Rectal smooth muscle tissue (tissue), 1 donor: ENCODE data around the gene TRPC4AP.

Experiments
- H3K27ac ChIP-seq: one replicate; pipeline ENCODE4 v1.7.0; 2013; ENCODE audit warnings: low read depth, low read length, inconsistent platforms
- H3K27me3 ChIP-seq: one replicate; pipeline ENCODE4 v1.7.0; 2013; ENCODE audit warnings: low read length; ENCODE audit not compliant: control insufficient read depth, insufficient read depth
- H3K36me3 ChIP-seq: one replicate; pipeline ENCODE4 v1.7.0; 2013; ENCODE audit warnings: low read length; ENCODE audit not compliant: control insufficient read depth, insufficient read depth
- H3K4me1 ChIP-seq: one replicate; pipeline ENCODE4 v1.7.0; 2013; ENCODE audit warnings: low read length; ENCODE audit not compliant: control insufficient read depth, insufficient read depth
- H3K4me3 ChIP-seq: one replicate; pipeline ENCODE4 v1.7.0; 2013; ENCODE audit warnings: low read length
- H3K9ac ChIP-seq: one replicate; pipeline ENCODE4 v1.7.0; 2013; ENCODE audit warnings: low read length

TRPC4AP gene

GRCh38 chr20:35092524-35093266 is at the start of gene TRPC4AP:
Gene TRPC4AP, minus strand, starts transcription at chr20:35092807. Its CDS starts 26 bp downstream, at chr20:35092781.
- no peaks in the 10 kb centered on the region for H3K27me3 ChIP-seq
- peaks cover 15% of the 10 kb centered on the region for H3K4me1 ChIP-seq
- H3K9ac ChIP-seq: peak within 1 kb of the TSS; percentile 76
- no peaks in the 10 kb centered on the region for H3K36me3 ChIP-seq
- H3K4me3 ChIP-seq: peak within 1 kb of the TSS; percentile 97
- H3K27ac ChIP-seq: peak within 1 kb of the TSS; percentile 82

GRCh38 chr20:35135867-35136586 is 43.4 kb upstream of the TRPC4AP start:
- Histone ChIP-seq H3K9ac (no peak overlapping the region), H3K4me3 (no peak overlapping the region), H3K27ac (no peak overlapping the region), H3K4me1 (no peaks in the 10 kb centered on the region), H3K36me3 (peaks cover 17% of the 10 kb centered on the region), H3K27me3 (no peaks in the 10 kb centered on the region)

- Histone ChIP-seq H3K27ac (no peak overlapping the region), H3K9ac (no peak overlapping the region), H3K4me1 (no peaks in the 10 kb centered on the region), H3K4me3 (no peak overlapping the region), H3K36me3 (peaks cover 17% of the 10 kb centered on the region), H3K27me3 (no peaks in the 10 kb centered on the region)
These were observed 42.3 kb upstream of the TRPC4AP start for GRCh38 chr20:35134880-35135279.

GRCh38 chr20:35134472-35134871 is 41.9 kb upstream of the TRPC4AP start:
- H3K4me3 ChIP-seq: no peak overlapping the region
- peaks cover 17% of the 10 kb centered on the region for H3K36me3 ChIP-seq
- no peak overlapping the region for H3K27ac ChIP-seq
- H3K9ac ChIP-seq: no peak overlapping the region
- no peaks in the 10 kb centered on the region for H3K27me3 ChIP-seq
- no peaks in the 10 kb centered on the region for H3K4me1 ChIP-seq

GRCh38 chr20:35133735-35134134 is 41.1 kb upstream of the TRPC4AP start:
- Histone ChIP-seq H3K27ac (no peak overlapping the region), H3K36me3 (peaks cover 17% of the 10 kb centered on the region), H3K4me3 (no peak overlapping the region), H3K9ac (no peak overlapping the region), H3K27me3 (no peaks in the 10 kb centered on the region), H3K4me1 (no peaks in the 10 kb centered on the region)

GRCh38 chr20:35133031-35133430 is 40.4 kb upstream of the TRPC4AP start:
- Histone ChIP-seq H3K4me3 (no peak overlapping the region), H3K36me3 (peaks cover 15% of the 10 kb centered on the region), H3K27ac (no peak overlapping the region), H3K9ac (no peak overlapping the region), H3K4me1 (no peaks in the 10 kb centered on the region), H3K27me3 (no peaks in the 10 kb centered on the region)

GRCh38 chr20:35131934-35132333 is 39.3 kb upstream of the TRPC4AP start:
- no peak overlapping the region for H3K9ac ChIP-seq
- H3K27me3 ChIP-seq: no peaks in the 10 kb centered on the region
- peaks cover 8% of the 10 kb centered on the region for H3K36me3 ChIP-seq

GRCh38 chr20:35129647-35130069 is 37.1 kb upstream of the TRPC4AP start:
- no peak overlapping the region for H3K9ac ChIP-seq
- H3K27me3 ChIP-seq: no peaks in the 10 kb centered on the region
- H3K4me1 ChIP-seq: no peaks in the 10 kb centered on the region
- H3K27ac ChIP-seq: no peak overlapping the region
- H3K4me3 ChIP-seq: no peak overlapping the region
- H3K36me3 ChIP-seq: peaks cover 11% of the 10 kb centered on the region

More at GRCh38 chr20:35131934-35132333, 39.3 kb upstream of the TRPC4AP start:
- H3K4me1 ChIP-seq: no peaks in the 10 kb centered on the region
- no peak overlapping the region for H3K27ac ChIP-seq
- H3K4me3 ChIP-seq: no peak overlapping the region

- H3K4me1 ChIP-seq: no peaks in the 10 kb centered on the region
- H3K4me3 ChIP-seq: no peak overlapping the region
- H3K27me3 ChIP-seq: no peaks in the 10 kb centered on the region
- no peak overlapping the region for H3K27ac ChIP-seq
- no peak overlapping the region for H3K9ac ChIP-seq
- H3K36me3 ChIP-seq: peaks cover 15% of the 10 kb centered on the region
These were observed 33.1 kb upstream of the TRPC4AP start for GRCh38 chr20:35125753-35126152.

GRCh38 chr20:35122756-35123405 is 30.3 kb upstream of the TRPC4AP start:
- peaks cover 29% of the 10 kb centered on the region for H3K36me3 ChIP-seq
- no peaks in the 10 kb centered on the region for H3K27me3 ChIP-seq
- H3K4me3 ChIP-seq: no peak overlapping the region
- no peak overlapping the region for H3K9ac ChIP-seq
- no peaks in the 10 kb centered on the region for H3K4me1 ChIP-seq
- H3K27ac ChIP-seq: no peak overlapping the region

GRCh38 chr20:35121186-35121585 is 28.6 kb upstream of the TRPC4AP start:
- H3K36me3 ChIP-seq: peaks cover 29% of the 10 kb centered on the region
- no peak overlapping the region for H3K9ac ChIP-seq
- H3K27me3 ChIP-seq: no peaks in the 10 kb centered on the region
- H3K4me3 ChIP-seq: no peak overlapping the region
- no peak overlapping the region for H3K27ac ChIP-seq
- H3K4me1 ChIP-seq: no peaks in the 10 kb centered on the region

GRCh38 chr20:35120012-35120701 is 27.6 kb upstream of the TRPC4AP start:
- H3K4me1 ChIP-seq: no peaks in the 10 kb centered on the region
- H3K9ac ChIP-seq: no peak overlapping the region
- peaks cover 35% of the 10 kb centered on the region for H3K36me3 ChIP-seq
- H3K27ac ChIP-seq: no peak overlapping the region
- H3K4me3 ChIP-seq: no peak overlapping the region
- H3K27me3 ChIP-seq: no peaks in the 10 kb centered on the region
